Subcutaneous adipose tissue (tissue), 4 donors: ENCODE results near the gene JAGN1. TPM values are rescaled to one million over a fixed set of nuclear protein-coding genes. Genes with fewer than 3 reads are reported as not detected.

ENCODE experiments used
- CTCF ChIP-seq: fragments of 450-650 bp; IDR thresholded peaks from one replicate; pipeline ENCODE4 v1.5.1; 2016; ENCODE audit warnings: low read depth, mild to moderate bottlenecking, control low read depth, antibody characterized with exemption, moderate library complexity
- total RNA-seq, 4 donors: library from RNA; depleted of rRNA; stranded (reverse); fragments of >200 nt; gene quantifications; one replicate each; pipeline ENCODE4 v1.1.0, GENCODE V29; 2016

The JAGN1 gene
- total RNA-seq, 4 donors from 2014 or later: 53.7 to 83.8 (median 60.2) TPM

- TF ChIP-seq CTCF: no peak
Measured at GRCh38 chr3:9867106-9867505, 23.3 kb upstream of the JAGN1 start.

GRCh38 chr3:9869955-9870354 is 20.5 kb upstream of the JAGN1 start:
- no peak for TF ChIP-seq CTCF

GRCh38 chr3:9870978-9871377 is 19.4 kb upstream of the JAGN1 start:
- no peak for TF ChIP-seq CTCF

GRCh38 chr3:9875448-9875847 is 15.0 kb upstream of the JAGN1 start:
- TF ChIP-seq CTCF: no peak

GRCh38 chr3:9876991-9877390 is 13.4 kb upstream of the JAGN1 start:
- TF ChIP-seq CTCF: no peak

GRCh38 chr3:9878700-9879099 is 11.7 kb upstream of the JAGN1 start:
- no peak for TF ChIP-seq CTCF

- no peak for TF ChIP-seq CTCF
Measured at GRCh38 chr3:9879830-9880549, 10.4 kb upstream of the JAGN1 start, which contains the start of gene CIDEC. CIDEC (minus strand) TSS chr3:9880253; CDS start chr3:9878486, 1,767 bp downstream.
